T follicular helper cell (primary cell): ENCODE data around the gene PEAK1.
"Not testable (repeated sequence)": the region's sequence is repeated elsewhere in the genome, so short reads cannot be mapped to it uniquely, and the experiment has no call there.

Experiments
- DNase-seq: peaks from one replicate; pipeline ENCODE4 v3.0.0-alpha.2; 2020; ENCODE audit warnings: low read depth

PEAK1 gene

DNA sequence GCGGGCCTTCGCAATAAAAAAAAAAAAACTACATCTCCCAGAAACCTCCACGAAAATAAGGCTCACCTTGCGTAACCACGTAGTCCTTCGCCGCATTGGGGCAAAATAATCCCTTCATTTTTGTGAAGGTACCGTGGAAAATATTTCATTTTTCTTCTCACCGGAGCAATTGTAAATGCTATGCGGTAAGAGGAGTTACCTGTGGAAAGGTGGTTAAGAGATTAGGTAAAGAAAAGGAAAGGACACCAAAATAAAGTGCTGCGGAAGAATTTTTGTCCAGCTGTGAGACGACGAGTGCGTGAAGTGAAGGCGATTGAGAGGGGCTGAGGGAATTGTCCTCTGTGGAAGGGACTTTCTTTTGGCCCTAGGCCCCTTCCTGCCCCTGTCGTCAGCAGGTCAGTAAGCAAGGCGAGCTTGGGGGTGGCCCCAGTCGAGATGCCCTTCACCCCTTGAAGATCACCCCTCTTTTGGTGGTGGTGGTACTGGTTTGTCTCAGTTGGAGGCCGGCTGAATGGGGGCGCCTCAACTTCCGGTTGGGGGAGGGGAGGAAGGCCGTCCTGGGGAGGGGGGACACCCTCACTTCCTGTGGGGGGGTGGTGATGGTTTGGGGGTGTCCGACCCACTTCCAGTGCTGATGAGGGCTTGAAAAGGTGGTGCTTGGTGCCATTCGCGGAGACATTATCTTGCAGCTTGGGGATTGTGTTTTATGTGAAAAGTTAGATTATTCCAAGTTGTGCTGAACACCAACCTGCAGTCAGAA lies 886 bp upstream of the PEAK1 start, which contains the start of gene HMG20A:
Gene HMG20A, plus strand, starts transcription at position 279 of the 760 bp plus-strand sequence. CDS start 37,520 bp downstream, outside the sequence.
- peak; percentile 24 for DNase-seq

- DNase-seq = peak; percentile 3
Measured at GRCh38 chr15:77418966-77419835, 703 bp downstream of the PEAK1 start.

GRCh38 chr15:77418391-77418965 lies 1.4 kb downstream of the PEAK1 start:
- no peak for DNase-seq

DNA sequence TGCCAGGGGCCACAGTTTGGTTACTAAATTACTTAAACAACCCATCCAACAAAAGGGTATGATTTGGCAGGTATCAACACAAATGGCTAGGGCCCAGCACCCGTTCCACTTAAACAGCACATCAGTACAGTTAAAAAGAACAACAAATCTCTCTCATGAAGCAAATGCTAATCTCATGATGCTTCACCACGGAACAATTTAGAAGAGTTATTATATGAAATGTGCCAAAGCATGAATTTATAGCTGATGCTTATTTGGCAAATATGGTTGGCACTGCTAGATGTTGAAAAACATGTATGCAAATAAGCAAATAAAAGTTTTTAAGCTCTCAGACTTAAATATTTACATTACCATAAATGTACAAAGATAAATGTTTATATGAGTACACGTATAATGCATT lies 2.3 kb downstream of the PEAK1 start:
- no peak for DNase-seq

GRCh38 chr15:77416954-77417353 lies 3.0 kb downstream of the PEAK1 start:
- DNase-seq = no peak

DNA sequence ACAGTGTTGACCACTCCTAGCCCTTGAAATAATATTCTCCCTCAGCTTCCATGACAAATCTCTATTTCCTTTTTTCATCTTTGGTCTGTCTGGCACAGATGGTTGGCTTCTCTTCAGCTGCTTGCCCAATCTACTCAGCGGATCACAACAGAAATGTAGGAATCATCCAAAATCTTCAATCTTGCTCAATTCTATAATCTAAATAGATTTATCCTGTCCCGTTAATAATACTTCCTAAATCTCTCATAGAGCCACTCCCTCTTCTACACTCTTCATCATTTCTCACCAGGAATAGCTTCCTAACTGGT lies 3.8 kb downstream of the PEAK1 start:
- DNase-seq = no peak

GRCh38 chr15:77415450-77416147 lies 4.3 kb downstream of the PEAK1 start:
- DNase-seq = no peak

- no peak for DNase-seq
Measured at GRCh38 chr15:77414789-77415442, 5.0 kb downstream of the PEAK1 start.

- DNase-seq = no peak
Measured at GRCh38 chr15:77413699-77414349, 6.1 kb downstream of the PEAK1 start.

DNA sequence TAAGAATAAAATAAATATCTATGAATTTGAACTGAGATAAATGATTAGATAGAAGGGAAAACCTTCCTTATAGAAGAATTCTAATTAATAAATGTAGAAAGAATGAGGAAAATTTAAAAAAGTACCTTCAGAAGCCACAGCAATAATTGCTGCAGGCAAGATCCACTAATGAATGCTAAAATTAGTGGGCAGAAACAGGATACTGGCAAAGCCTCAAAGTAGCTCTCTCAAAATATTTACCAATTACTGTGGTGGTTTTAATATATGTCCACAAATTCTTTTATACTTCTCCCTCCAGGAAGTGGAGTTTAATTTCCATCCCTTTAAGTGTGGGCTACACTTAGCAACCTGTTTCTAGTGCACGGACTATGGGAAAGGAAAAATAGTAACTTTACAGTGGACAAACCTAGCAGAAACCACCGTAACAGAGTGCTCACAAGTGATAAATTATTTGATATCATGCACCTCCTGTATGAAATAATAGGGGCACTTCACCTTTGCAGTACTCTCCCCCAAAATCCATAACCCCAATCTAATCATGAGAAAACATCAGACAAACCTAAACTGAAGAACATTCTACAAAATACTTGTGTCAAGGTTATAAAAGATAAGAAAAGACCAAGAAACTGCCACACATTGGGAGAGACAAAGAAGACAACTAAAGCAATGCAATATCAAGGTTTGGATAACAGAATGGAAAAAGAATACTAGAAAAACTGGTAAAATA lies 6.8 kb downstream of the PEAK1 start:
- DNase-seq = no peak

- no peak for DNase-seq
Measured at GRCh38 chr15:77411619-77411976, 8.3 kb downstream of the PEAK1 start.

DNA sequence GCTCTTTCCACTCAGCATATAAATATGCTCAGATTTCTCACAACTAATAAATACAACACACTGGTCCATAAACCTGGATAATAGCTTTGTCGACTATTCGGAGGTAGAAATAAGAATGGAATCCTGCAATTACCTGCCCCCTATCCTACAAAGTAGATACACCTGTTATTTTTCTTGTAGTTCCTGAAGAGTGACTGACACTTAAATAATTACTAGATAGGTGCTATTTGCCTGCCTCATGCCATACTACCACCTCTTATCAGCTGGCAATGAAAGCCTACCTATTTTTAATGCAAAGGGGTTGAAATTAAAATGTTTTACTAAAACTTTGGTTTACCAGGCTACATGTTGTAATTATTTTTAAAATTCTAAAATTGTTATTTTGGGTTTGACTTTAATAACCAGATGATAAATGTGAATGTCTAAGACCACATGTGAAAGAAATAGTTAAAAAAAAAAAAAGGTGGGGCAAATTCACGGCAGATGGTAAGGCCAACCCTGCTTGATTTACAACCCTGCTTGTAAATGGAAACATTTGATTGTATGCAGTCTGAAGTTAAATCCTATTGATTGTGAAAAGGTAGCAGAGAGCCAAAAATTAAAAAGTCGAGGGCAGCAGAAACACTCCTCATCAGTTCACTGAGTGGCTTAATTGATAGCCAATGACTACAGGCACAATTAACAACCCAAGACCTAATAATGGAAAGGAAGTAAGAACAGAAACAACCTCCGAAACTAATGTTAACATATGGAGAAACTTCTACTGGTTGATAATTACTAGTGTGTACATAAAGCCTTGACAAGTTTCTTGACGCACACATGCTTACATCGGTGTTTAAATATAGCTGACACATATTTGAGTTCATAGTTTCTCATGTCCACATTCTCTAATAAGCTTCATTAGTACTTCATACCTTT lies 8.9 kb downstream of the PEAK1 start:
- DNase-seq = no peak

GRCh38 chr15:77410157-77410500 lies 9.8 kb downstream of the PEAK1 start:
- DNase-seq = not testable (repeated sequence)

DNA sequence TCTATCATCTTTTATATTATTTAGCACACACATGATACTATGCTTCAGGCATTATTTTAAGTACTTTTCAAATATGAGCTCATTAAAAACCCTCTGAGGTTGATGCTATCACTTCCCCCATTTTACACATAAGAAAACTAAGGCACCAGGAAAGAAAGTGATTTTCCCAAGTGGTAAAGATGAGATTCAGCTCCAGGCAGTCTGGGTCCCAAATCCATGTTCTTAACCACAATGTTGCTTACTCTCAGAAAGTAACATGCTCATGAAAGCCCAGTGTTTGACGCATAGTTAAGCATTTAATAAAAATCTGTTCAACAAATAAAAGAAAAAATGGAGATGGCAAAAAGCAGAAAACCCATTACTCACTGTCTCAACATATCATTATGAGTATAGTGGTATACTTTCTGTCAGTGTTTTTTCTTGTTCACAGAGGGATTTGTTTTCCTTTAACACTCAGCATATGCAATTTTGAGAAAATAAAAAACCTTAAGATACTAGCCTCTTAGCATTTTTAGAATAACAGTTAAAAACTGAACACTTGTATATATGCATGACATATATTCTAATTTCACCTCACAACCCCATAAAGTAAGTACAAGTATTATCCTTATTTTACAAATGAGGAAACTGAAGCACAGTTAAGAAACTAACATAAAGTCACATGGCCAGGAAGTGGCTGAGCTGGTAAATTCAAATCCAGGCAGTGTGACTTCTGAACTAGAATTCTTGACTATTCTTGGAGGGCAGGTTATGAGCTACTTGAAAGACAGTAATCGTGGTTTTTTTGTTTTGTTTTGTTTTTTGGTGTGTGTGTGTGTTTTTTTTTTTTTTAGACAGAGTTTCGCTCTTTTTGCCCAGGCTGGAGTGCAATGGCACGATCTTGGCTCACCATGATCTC lies 10.4 kb downstream of the PEAK1 start:
- DNase-seq = no peak

- no peak for DNase-seq
Measured at GRCh38 chr15:77406846-77407245, 13.1 kb downstream of the PEAK1 start.

DNA sequence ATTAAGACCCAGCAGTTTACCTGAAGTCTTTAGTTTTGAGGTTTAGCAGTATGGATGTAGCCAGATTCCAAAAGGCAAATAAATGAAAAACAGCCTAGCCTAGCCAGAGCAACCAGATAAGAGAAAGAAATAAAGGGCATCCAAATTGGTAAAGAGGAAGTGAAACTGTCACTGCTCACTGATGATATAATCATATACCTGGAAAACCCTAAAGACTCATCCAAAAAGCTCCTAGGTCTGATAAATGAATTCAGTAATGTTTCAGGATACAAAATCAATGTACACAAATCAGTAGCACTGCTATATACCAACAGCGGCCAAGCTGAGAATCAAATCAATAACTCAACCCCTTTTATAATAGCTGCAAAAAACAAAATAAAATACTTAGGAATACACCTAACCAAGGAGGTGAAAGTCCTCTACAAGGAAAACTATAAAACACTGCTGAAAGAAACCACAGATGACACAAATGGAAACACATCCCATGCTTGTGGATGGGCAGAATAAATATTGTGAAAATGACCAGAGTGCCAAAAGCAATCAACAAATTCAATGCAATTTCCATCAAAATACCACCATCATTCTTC lies 13.6 kb downstream of the PEAK1 start:
- not testable (repeated sequence) for DNase-seq

- no peak for DNase-seq
Measured at GRCh38 chr15:77402740-77403379, 17.0 kb downstream of the PEAK1 start.

DNA sequence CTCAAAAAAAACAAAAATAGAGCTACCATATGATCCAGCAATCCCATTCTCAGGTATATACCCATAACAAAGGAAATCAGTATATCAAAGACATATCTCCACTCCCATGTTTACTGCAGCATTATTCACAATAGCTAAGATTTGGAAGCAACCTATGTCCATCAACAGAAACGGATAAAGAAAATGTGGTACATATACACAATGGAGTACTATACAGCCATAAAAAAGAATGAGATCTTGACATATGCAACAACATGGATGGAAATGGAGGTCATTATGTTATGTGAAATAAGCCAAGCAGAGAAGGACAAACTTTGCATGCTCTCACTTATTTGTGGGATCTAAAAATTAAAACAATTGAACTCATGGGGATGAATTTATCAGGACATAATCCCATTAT lies 19.6 kb downstream of the PEAK1 start:
- no peak for DNase-seq
